ENCODE data around the gene SLCO1B1.

DNA sequence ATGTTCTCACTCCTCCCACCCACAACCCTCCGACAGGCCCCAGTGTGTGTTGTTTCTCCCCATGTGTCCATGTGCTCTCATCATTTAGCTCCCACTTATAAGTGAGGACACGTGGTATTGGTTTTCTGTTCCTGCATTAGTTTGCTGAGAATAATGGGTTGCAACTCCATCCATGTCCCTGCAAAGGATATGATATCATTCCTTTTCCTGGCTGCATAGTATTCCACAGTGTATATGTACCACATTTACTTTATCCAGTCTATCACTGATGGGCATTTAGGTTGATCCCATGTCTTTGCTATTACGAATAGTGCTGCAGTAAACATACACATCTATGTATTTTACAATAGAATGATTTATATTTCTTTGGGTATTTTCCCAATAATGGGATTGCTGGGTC, 126.2 kb downstream of the SLCO1B1 start:
- TF ChIP-seq CTCF (conservative IDR thresholded peaks at IDR 0.05 in 1 of 2, IDR thresholded peaks at IDR 0.05 in 1 of 2; ENCODE audit: low read depth in 1 of 2, low read length in 2 of 2) (no peak), EZH2 (IDR thresholded peaks at IDR 0.05; ENCODE audit: low read length, missing control alignments) (no peak)
